GM21825 (cell line): ENCODE data around the gene POLK.
"Not testable (repeated sequence)": the region's sequence is repeated elsewhere in the genome, so short reads cannot be mapped to it uniquely, and the experiment has no call there.

Experiments
- ATAC-seq: cut with Tn5 transposase; IDR thresholded peaks from one replicate; pipeline ENCODE4 v1.9.1; 2021; ENCODE audit warnings: mild to moderate bottlenecking, moderate library complexity; ENCODE audit not compliant: unreplicated experiment

Gene POLK

DNA sequence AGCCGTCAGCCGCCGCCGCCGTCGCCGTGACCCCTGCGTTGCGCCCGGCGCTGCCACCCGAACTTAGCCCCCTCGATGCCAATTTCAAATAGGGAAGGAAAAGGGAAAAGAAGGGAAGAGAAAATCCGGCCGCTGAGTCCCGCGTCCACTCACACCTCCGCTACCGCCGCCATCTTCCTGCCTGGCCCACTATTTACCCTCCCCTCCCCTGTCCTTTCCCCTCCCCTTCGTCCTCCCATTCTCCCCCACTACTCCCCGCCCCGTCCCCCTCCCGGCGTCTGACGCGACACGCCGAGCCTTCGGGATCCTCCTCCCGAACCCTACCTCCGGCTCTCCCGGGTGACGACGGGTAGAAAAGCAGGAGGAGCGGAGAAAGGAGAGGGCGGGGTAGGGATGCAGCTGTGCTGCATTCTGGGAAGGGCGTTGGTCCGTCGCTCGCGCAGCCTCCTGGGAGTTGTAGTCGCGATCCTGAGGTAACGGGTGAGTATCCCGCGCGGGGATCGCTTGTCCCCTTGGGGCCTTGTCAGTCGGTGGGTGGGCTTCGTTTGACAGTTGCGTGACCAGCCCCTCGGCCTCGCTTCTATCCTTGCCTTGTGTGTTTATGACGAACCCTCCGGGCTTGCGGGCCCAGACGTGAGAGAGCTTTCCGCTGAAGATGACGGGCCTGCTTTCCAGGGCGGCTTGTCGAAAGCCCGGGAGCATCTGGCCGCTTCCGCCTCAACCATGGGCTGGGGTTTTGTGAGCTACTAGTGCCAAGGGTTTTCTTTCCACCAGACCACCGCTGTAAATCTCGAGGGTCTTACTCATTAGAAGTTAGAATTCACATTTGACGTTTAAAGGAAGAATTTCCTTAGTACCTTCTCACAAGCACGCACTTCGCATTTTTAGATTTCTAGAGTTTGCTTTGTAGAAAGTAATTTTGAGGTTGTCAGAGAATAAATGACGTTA, at the start of gene POLK, which contains the start of gene CERT1:
TSS of gene POLK (plus strand) at position 457 of the 948 bp plus-strand sequence.
TSS of gene CERT1 (minus strand) at position 195 of the 948 bp plus-strand sequence. CDS start 422 bp downstream, outside the sequence.
- peak; percentile 82 for ATAC-seq

DNA sequence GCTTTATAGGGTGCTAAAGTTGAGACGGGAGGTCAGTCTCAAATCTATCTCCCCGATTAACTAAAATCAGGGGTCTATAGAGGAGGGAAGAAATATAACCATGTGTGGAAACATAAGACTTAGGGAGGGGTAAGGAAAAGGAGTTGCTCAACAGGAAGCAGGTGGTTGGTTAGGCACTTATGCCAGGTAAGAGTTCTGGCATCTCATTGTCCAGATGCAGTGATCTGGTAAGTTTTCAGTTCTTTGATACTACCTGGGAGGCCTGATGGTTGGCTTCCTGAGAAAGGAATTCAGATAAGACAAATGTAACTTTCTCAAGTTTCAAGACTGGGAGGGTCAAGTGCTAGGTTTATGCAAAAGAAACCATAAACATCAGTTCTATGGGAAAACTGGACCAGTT, 48.0 kb upstream of the POLK start:
- no peak for ATAC-seq

DNA sequence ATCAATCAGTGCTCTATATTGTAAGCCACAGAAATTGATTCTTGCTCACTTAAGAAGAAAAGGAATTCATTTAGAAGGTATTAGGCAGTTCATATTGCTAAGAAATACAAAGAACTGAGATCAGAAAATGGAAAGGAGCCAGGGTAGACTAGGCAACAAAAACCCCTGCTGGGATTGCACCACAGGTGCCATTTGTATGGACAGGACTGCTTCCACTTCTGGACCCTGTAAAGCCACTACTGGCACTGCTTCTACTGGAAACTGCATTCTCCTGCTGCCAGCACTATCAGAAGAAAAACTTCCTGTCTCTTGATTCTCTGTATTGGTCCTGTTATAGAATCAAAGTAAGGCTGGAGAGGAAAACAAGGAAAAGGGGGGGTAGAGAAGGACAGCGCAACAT, 46.2 kb upstream of the POLK start:
- ATAC-seq, result no peak

GRCh38 chr5:75466006-75466716, 45.5 kb upstream of the POLK start:
- no peak for ATAC-seq

GRCh38 chr5:75468593-75468992, 43.1 kb upstream of the POLK start:
- ATAC-seq, result no peak

DNA sequence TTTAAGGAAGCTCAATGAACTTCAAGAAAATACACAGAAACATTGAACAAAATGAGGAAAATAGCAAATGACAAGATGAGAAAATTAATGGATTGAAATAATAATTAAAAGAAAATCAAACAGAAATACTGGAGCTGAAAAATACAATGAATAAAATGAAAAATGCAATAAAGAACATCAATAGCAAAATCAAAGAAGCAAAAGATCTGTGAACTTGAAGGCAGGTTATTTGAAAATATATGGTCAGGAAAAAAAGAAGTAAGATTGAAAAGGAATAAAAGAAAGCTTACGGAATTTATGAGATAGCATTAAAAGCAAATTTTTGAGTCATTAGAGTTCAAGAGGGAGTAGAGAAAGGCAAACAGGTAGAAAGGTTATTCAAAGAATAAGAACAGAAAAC, 42.7 kb upstream of the POLK start:
- ATAC-seq, result no peak

- ATAC-seq, result no peak
Observed at GRCh38 chr5:75471193-75471592, 40.5 kb upstream of the POLK start.

DNA sequence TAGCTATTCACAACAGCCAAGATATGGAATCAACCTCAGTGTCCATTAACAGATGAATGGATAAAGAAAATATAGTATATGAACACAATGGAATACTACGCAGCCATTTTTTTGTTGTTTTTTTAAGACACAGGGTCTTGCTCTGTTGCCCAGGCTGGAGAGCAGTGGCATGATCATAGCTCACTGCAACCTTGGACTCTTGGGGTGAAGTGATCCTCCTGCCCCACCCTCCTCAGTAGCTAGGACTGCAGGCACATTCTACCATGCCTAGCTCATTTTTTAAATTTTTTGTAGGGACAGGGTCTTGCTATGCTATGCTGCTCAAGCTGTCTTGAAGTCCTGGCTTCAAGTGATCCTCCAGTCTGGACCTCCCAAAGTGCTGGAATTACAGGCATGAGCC, 38.7 kb upstream of the POLK start:
- no peak for ATAC-seq

DNA sequence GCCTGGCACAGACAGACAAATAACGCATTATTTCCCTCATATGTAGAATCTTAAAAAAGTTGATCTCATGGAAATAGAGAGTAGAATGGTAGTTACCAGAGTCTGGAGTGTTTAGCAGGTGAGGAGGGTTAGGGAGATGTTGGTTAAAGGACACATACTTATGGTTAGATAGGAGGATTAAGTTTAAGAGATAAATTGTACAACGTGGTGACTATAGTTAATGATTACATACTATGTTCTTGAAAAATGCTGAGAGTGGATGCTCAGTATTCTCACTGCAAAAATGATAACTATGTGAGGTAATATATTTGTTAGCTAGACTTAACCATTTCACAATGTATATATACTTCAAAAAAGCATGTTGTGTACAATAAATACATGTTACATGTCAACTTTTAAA, 38.2 kb upstream of the POLK start:
- no peak for ATAC-seq

GRCh38 chr5:75475364-75475763, 36.3 kb upstream of the POLK start:
- no peak for ATAC-seq

DNA sequence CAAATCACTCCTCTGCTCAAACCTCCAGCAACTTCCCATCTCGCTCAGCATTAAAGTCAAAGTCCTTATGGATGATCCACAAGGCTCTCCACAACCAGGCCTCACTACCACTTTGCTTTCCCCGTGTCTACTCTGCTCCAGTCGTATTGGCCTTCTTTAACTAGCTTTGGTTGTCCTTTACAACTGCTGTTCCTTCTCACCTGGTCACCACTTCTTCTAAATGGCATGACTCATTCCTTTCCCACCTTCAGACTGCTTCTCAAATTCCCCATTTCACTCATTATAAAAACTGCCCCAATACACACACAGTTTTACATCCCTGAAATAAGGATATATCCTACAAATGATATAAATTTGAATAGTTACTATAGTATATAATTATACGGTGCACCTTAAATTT, 30.7 kb upstream of the POLK start:
- ATAC-seq, result no peak

- ATAC-seq, result no peak
Observed at GRCh38 chr5:75482482-75482881, 29.2 kb upstream of the POLK start.

GRCh38 chr5:75484605-75485004, 27.1 kb upstream of the POLK start:
- ATAC-seq, result no peak

DNA sequence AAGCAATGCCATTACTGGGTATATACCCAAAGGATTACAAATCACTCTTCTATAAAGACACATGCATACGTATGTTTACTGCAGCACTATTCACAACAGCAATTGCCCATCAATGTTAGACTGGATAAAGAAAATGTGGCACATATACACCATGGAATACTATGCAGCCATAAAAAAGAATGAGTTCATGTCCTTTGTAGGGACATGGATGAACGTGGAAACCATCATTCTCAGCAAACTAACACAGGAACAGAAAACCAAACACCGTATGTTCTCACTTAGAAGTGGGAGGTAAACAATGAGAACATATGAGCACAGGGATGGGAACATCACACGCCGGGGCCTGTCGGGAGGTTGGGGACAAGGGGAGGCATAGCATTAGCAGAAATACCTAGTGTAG, 21.8 kb upstream of the POLK start:
- not testable (repeated sequence) for ATAC-seq

GRCh38 chr5:75491621-75492020, 20.1 kb upstream of the POLK start:
- ATAC-seq, result no peak

DNA sequence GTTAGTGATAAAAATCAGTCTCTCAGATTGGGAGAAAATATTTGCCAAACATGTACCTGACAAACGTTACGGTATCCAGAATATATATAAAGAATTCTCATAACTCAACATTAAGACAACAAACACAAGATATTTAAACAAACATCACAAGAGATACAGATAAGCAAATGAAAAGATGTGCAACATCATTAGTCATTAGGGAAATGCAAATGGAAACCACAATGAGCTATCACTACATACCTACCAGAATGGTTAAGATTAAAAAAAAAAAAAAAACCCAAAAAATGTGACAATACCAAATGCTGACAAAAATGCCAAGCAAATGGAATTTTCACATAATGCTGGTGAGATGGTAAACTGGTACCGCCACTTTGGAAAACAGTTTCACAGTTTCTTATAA, 15.7 kb upstream of the POLK start:
- no peak for ATAC-seq

- ATAC-seq, result no peak
Observed at GRCh38 chr5:75498208-75498777, 13.4 kb upstream of the POLK start.

- ATAC-seq, result not testable (repeated sequence)
Observed at GRCh38 chr5:75498875-75499274, 12.8 kb upstream of the POLK start.

GRCh38 chr5:75505112-75505511, 6.6 kb upstream of the POLK start:
- ATAC-seq, result not testable (repeated sequence)

- no peak for ATAC-seq
Observed at GRCh38 chr5:75507841-75508240, 3.9 kb upstream of the POLK start.

- no peak for ATAC-seq
Observed at GRCh38 chr5:75509546-75509945, 2.1 kb upstream of the POLK start.

- ATAC-seq, result no peak
Observed at GRCh38 chr5:75509956-75510355, 1.7 kb upstream of the POLK start.
